K562 (cell line): ENCODE results near the gene NME9. TPM values are rescaled to one million over a fixed set of nuclear protein-coding genes. Genes with fewer than 3 reads are reported as not detected.

Source experiments
- ATAC-seq: fragments of 200-7000 bp; cut with Tn5 transposase; 3 replicates; pipeline ENCODE4 v1.9.1; 2020; ENCODE audit warnings: moderate library complexity
- BruUV-seq: library from RNA; stranded (reverse); fragments of 400-500 nt; replicated peaks from 2 replicates; lab custom pipeline; 2021; lab: Mats Ljungman, UMichigan
- CTCF ChIA-PET: fragments of 300-600 bp; formaldehyde crosslinking; extraction: SDS; loops from one replicate; lab custom pipeline; 2021; ENCODE audit warnings: low intra/inter-chr PET ratio; lab: Yijun Ruan, JAX
- POLR2A ChIA-PET: fragments of 300-600, 350-650 bp; sonication (Branson Sonifier 250); formaldehyde crosslinking; extraction: SDS; loops from one replicate; lab custom pipeline; 2021; ENCODE audit warnings: antibody characterized with exemption, inconsistent platforms; lab: Yijun Ruan, JAX
- DNase-seq, 4 experiments: peaks; one replicate each; pipeline versions ENCODE4 v3.0.0 to v3.0.0-alpha.2; 2011 to 2018; ENCODE audit warnings: low spot score in 3 of 4, mixed read lengths in 3 of 4; ENCODE audit errors: extremely low read depth in 1 of 4
- FAIRE-seq: peaks from 2 replicates; lab custom pipeline; 2011; peaks lifted over from hg19 to GRCh38; lab: Jason Lieb, UNC
- H2AFZ ChIP-seq: 2 replicates; pipeline ENCODE4 v1.6.0; 2011; ENCODE audit warnings: low read depth, low read length, control low read depth, inconsistent platforms
- H3K27ac ChIP-seq: fragments of 200-600 bp; 3 replicates; pipeline ENCODE4 v1.8.0; 2011; ENCODE audit warnings: low read depth, mild to moderate bottlenecking, control low read depth, inconsistent platforms, low read length, moderate library complexity, mixed read lengths; ENCODE audit errors: extremely low read depth
- H3K27me3 ChIP-seq, 2 experiments: fragments of 300-600 bp in 1 of 2; 2 replicates in 1 of 2; 3 replicates in 1 of 2; pipeline versions ENCODE4 v1.6.0 to v1.8.0; 2011; ENCODE audit warnings: inconsistent platforms in 2 of 2, low read length in 2 of 2, mild to moderate bottlenecking in 1 of 2, mixed read lengths in 1 of 2, moderate library complexity in 1 of 2; ENCODE audit not compliant: control insufficient read depth in 2 of 2, insufficient read depth in 2 of 2
- H3K36me3 ChIP-seq: fragments of 300-600 bp; 3 replicates; pipeline ENCODE4 v1.8.0; 2011; ENCODE audit warnings: mild to moderate bottlenecking, low read length, inconsistent platforms; ENCODE audit not compliant: control insufficient read depth, insufficient read depth
- H3K4me1 ChIP-seq, 2 experiments: fragments of 200-600 bp in 1 of 2; replicated peaks in 1 of 2; 2 replicates in 1 of 2; 3 replicates in 1 of 2; pipeline versions ENCODE4 v1.5.1 to v1.8.0; 2011; ENCODE audit warnings: inconsistent platforms in 2 of 2, low read length in 2 of 2, mild to moderate bottlenecking in 1 of 2, mixed read lengths in 1 of 2, moderate library complexity in 1 of 2; ENCODE audit not compliant: control insufficient read depth in 2 of 2, insufficient read depth in 2 of 2
- H3K4me2 ChIP-seq: 2 replicates; pipeline ENCODE4 v1.6.1; 2011; ENCODE audit warnings: low read length, control low read depth, inconsistent platforms, mixed read lengths; ENCODE audit not compliant: insufficient read depth
- H3K4me3 ChIP-seq: fragments of 200-600 bp; sonication (generic), shearing (Covaris generic); 2 replicates; pipeline ENCODE4 v1.5.1; 2016; ENCODE audit warnings: control low read depth, inconsistent platforms
- H3K79me2 ChIP-seq: fragments of 200-600 bp; 3 replicates; pipeline ENCODE4 v1.8.0; 2011; ENCODE audit warnings: low read length, inconsistent platforms; ENCODE audit not compliant: control insufficient read depth, insufficient read depth
- H3K9ac ChIP-seq, 2 experiments: 2 replicates each; pipeline versions ENCODE4 v1.6.0 to v1.6.1; 2011; ENCODE audit warnings: low read depth in 2 of 2, low read length in 2 of 2, control low read depth in 1 of 2, inconsistent platforms in 1 of 2, mild to moderate bottlenecking in 1 of 2, mixed read lengths in 1 of 2; ENCODE audit not compliant: insufficient read depth in 1 of 2
- H3K9me1 ChIP-seq: one replicate; pipeline ENCODE4 v1.6.0; 2011; ENCODE audit warnings: inconsistent platforms, mild to moderate bottlenecking, low read length, moderate library complexity; ENCODE audit not compliant: control insufficient read depth, insufficient read depth
- H3K9me3 ChIP-seq: replicated peaks from 2 replicates; pipeline ENCODE4 v1.5.1; 2011; ENCODE audit warnings: low read depth, low read length, inconsistent platforms; ENCODE audit not compliant: control insufficient read depth, insufficient read depth
- H4K20me1 ChIP-seq: replicated peaks from 2 replicates; pipeline ENCODE4 v1.6.1; 2011; ENCODE audit warnings: low read length, inconsistent platforms, mixed read lengths; ENCODE audit not compliant: control insufficient read depth, insufficient read depth
- ARID2 ChIP-seq: fragments of 450-650 bp; IDR thresholded peaks from 2 replicates; pipeline ENCODE4 v1.6.1; 2017; ENCODE audit warnings: antibody characterized with exemption, mild to moderate bottlenecking
- BCLAF1 ChIP-seq, 2 experiments: fragments of 450-650 bp in 1 of 2; IDR thresholded peaks; 2 replicates each; pipeline ENCODE4 v1.6.1; 2011 to 2017; ENCODE audit warnings: low read depth in 2 of 2, antibody characterized with exemption in 1 of 2, borderline replicate concordance in 1 of 2, low read length in 1 of 2, mild to moderate bottlenecking in 1 of 2, mixed read lengths in 1 of 2; ENCODE audit not compliant: control insufficient read depth in 1 of 2
- CGGBP1 ChIP-seq: fragments of 250-450 bp; sonication (Bioruptor Pico); IDR thresholded peaks from 2 replicates; pipeline ENCODE4 v1.9.0; 2021; ENCODE audit warnings: mild to moderate bottlenecking
- CHAMP1 ChIP-seq: fragments of 450-650 bp; IDR thresholded peaks from 2 replicates; pipeline ENCODE4 v1.6.1; 2016; ENCODE audit warnings: mild to moderate bottlenecking
- ELK1 ChIP-seq: sonication (generic); formaldehyde crosslinking; IDR thresholded peaks from 2 replicates; pipeline ENCODE4 v1.8.1; 2022; ENCODE audit warnings: missing genetic modification reagents
- EZH2 ChIP-seq: IDR thresholded peaks from 2 replicates; pipeline ENCODE4 v1.6.1; 2012; ENCODE audit warnings: low read depth, mild to moderate bottlenecking, inconsistent platforms, low read length, borderline replicate concordance
- MITF ChIP-seq: IDR thresholded peaks from 2 replicates; pipeline ENCODE4 v1.6.1; 2014; ENCODE audit warnings: antibody characterized with exemption
- NCOA2 ChIP-seq, 2 experiments: fragments of 450-650 bp; IDR thresholded peaks; 2 replicates each; pipeline ENCODE4 v1.6.1; 2018; ENCODE audit warnings: mild to moderate bottlenecking in 2 of 2, moderate library complexity in 1 of 2; ENCODE audit not compliant: partially characterized antibody in 2 of 2
- NUFIP1 ChIP-seq: fragments of 450-650 bp; IDR thresholded peaks from 2 replicates; pipeline ENCODE4 v1.6.1; 2018; ENCODE audit not compliant: partially characterized antibody
- PCBP2 ChIP-seq: fragments of 200-400 bp; formaldehyde crosslinking; IDR thresholded peaks from 2 replicates; pipeline ENCODE4 v1.6.1; 2018; ENCODE audit warnings: low read length, low read depth, mild to moderate bottlenecking, moderate library complexity; ENCODE audit not compliant: poor library complexity, severe bottlenecking
- POLR2AphosphoS2 ChIP-seq: IDR thresholded peaks from 2 replicates; pipeline ENCODE4 v1.6.1; 2012; ENCODE audit warnings: low read length, improper control_type of control experiment
- POLR3A ChIP-seq: IDR thresholded peaks from 2 replicates; pipeline ENCODE4 v1.6.1; 2011; ENCODE audit warnings: borderline replicate concordance, mild to moderate bottlenecking, moderate library complexity; ENCODE audit not compliant: insufficient read length, insufficient read depth; ENCODE audit errors: extremely low read depth
- RBM25 ChIP-seq: fragments of 200-400 bp; formaldehyde crosslinking; IDR thresholded peaks from 2 replicates; pipeline ENCODE4 v1.6.1; 2018; ENCODE audit warnings: low read length, low read depth, moderate library complexity; ENCODE audit not compliant: severe bottlenecking
- XRCC3 ChIP-seq: fragments of 450-650 bp; IDR thresholded peaks from 2 replicates; pipeline ENCODE4 v1.6.1; 2017; ENCODE audit warnings: mild to moderate bottlenecking, moderate library complexity
- WGBS: fragments of 100-300 bp; shearing (Covaris generic); methylation state at CpG from one replicate; pipeline ENCODE4 v1.1.6; 2016; ENCODE audit warnings: low coverage, mixed read lengths; ENCODE audit not compliant: insufficient coverage; ENCODE audit errors: missing lambda C conversion rate; 5-methylcytosine and 5-hydroxymethylcytosine counted together
- in situ Hi-C: fragments of 300-500 bp; cut with MboI; formaldehyde crosslinking; loops from 4 replicates; pipeline ENCODE4 v1.15.0; 2018; ENCODE audit warnings: inconsistent platforms, mixed read lengths
- intact Hi-C: fragments of 100-400 bp; cut with micrococcal nuclease; formaldehyde crosslinking; loops from 2 replicates; pipeline ENCODE4 v1.14.2; 2022
- polyA plus RNA-seq, 8 experiments: library from polyadenylated mRNA; depleted of rRNA in 4 of 8; stranded (reverse) in 5 of 8; unstranded in 3 of 8; fragments of >200 nt; fragmentation: Nextera tagmentation in 2 of 8; fragmentation: Illumina TruSeq in 1 of 8; extraction: Ambion mirVana in 2 of 8; extraction: Trizol in 1 of 8; gene quantifications; 2 replicates each; pipeline versions ENCODE4 v1.2.1 to v1.2.3, GENCODE V29; 2011 to 2014; ENCODE audit warnings: inconsistent platforms in 1 of 8, missing spikeins in 1 of 8
- total RNA-seq, 7 experiments: library from RNA; depleted of rRNA in 6 of 7; stranded (reverse); fragments of >200 nt in 6 of 7; fragmentation: Illumina TruSeq in 2 of 7; extraction: Trizol in 2 of 7; gene quantifications; 2 replicates each; pipeline versions ENCODE4 v1.2.1 to v1.2.3, GENCODE V29; 2011 to 2021; ENCODE audit warnings: low replicate concordance in 1 of 7

The NME9 gene
- total and polyA plus RNA-seq, 9 of the 15 experiments (the other 6 are each of a cell fraction or from before 2014, with no cell fraction given) = 0.05 to 0.15 (median 0.13) TPM; not detected in 6

GRCh38 chr3:138334608-138335007, 5.0 kb upstream of the NME9 start:
- H3K9me3 ChIP-seq = no peaks in the 10 kb centered on the region
- no peaks in the 10 kb centered on the region for H3K9me1 ChIP-seq
- no peak overlapping the region for H3K4me2 ChIP-seq
- no peaks in the 10 kb centered on the region for H3K36me3 ChIP-seq
- WGBS = 4% methylated on average over 4 of the region's 4 CpGs
- H4K20me1 ChIP-seq = no peaks in the 10 kb centered on the region
- BruUV-seq = no TSS peak
- no peak overlapping the region for H3K27ac ChIP-seq
- H3K9ac ChIP-seq = no peak overlapping the region
- FAIRE-seq (no peak), ATAC-seq (no peak), DNase-seq (no peak)
- H3K27me3 ChIP-seq = peaks cover 0 to 10% of the 10 kb centered on the region in 2 experiments; a peak in 2 of 5 replicates
- in situ Hi-C loops (no loop called here), intact Hi-C loops (loop anchor here (5.0 to 10.0 kb wide), 2 partner anchors 50 to 73 kb away; no protein-coding TSS in a partner anchor)
- H3K4me1 ChIP-seq = peaks cover 0 to 4% of the 10 kb centered on the region in 2 experiments; a peak in 3 of 5 replicates
- no peak overlapping the region for H3K4me3 ChIP-seq
- CTCF ChIA-PET = no interaction called here
- POLR2A ChIA-PET = no interaction called here
- H3K79me2 ChIP-seq = no peaks in the 10 kb centered on the region
- no peak overlapping the region for H2AFZ ChIP-seq
- TF ChIP-seq NCOA2 (IDR thresholded peaks at IDR 0.05; ENCODE audit: partially characterized antibody in 2 of 2) (no peak), XRCC3 (no peak), POLR3A (no peak), MITF (no peak), ELK1 (CRISPR knock-in tag) (no peak), ARID2 (no peak), PCBP2 (no peak), CGGBP1 (CRISPR knock-in tag) (no peak), CHAMP1 (no peak), BCLAF1 (IDR thresholded peaks at IDR 0.05; ENCODE audit: borderline replicate concordance in 1 of 2, control insufficient read depth in 1 of 2, low read depth in 2 of 2, low read length in 1 of 2) (no peak), EZH2 (no peak), POLR2AphosphoS2 (no peak), RBM25 (no peak), NUFIP1 (no peak)
